ENCODE measurements around the gene HS6ST1. TPM values are rescaled to one million over a fixed set of nuclear protein-coding genes. Genes with fewer than 3 reads are reported as not detected.

HS6ST1 gene
- total RNA-seq, 1 donor from 2014 or later: 68.5 TPM

- H3K4me1 ChIP-seq: peaks cover 15% of the 10 kb centered on the region
- peak in 1 of 2 donors; percentile 54 for DNase-seq (ENCODE audit: extremely low spot score in 2 of 2)
- no peaks in the 10 kb centered on the region for H3K27me3 ChIP-seq
- no peaks in the 10 kb centered on the region for H3K9me3 ChIP-seq
- H3K27ac ChIP-seq: no peak overlapping the region
- TF ChIP-seq POLR2AphosphoS5 (IDR thresholded peaks at IDR 0.05; ENCODE audit: insufficient read depth in 1 of 2, low read depth in 1 of 2) (no peak), POLR2A (IDR thresholded peaks at IDR 0.05) (no peak), CTCF (IDR thresholded peaks at IDR 0.05) (no peak)
- intact Hi-C loops (cut with DNase I): no loop called here
- no peaks in the 10 kb centered on the region for H3K36me3 ChIP-seq
- no peak overlapping the region for H3K4me3 ChIP-seq
Measured at GRCh38 chr2:128361376-128362131, 42.9 kb upstream of the HS6ST1 start.

- Histone ChIP-seq H3K4me1 (peaks cover 15% of the 10 kb centered on the region), H3K4me3 (no peak overlapping the region), H3K9me3 (no peaks in the 10 kb centered on the region), H3K27me3 (no peaks in the 10 kb centered on the region), H3K27ac (no peak overlapping the region), H3K36me3 (no peaks in the 10 kb centered on the region)
- intact Hi-C loops (cut with DNase I): no loop called here
- DNase-seq (ENCODE audit: extremely low spot score in 2 of 2): peak in 1 of 2 donors; percentile 83
- TF ChIP-seq POLR2AphosphoS5 (IDR thresholded peaks at IDR 0.05; ENCODE audit: insufficient read depth in 1 of 2, low read depth in 1 of 2): no peak
- TF ChIP-seq POLR2A (IDR thresholded peaks at IDR 0.05): no peak
- no peak for TF ChIP-seq CTCF (IDR thresholded peaks at IDR 0.05)
Measured at GRCh38 chr2:128360711-128361110, 42.0 kb upstream of the HS6ST1 start.

GRCh38 chr2:128359841-128360240 is 41.2 kb upstream of the HS6ST1 start:
- Histone ChIP-seq H3K9me3 (no peaks in the 10 kb centered on the region), H3K27ac (no peak overlapping the region), H3K4me1 (peaks cover 15% of the 10 kb centered on the region), H3K4me3 (no peak overlapping the region), H3K36me3 (no peaks in the 10 kb centered on the region), H3K27me3 (no peaks in the 10 kb centered on the region)
- TF ChIP-seq POLR2A (IDR thresholded peaks at IDR 0.05): no peak
- TF ChIP-seq POLR2AphosphoS5 (IDR thresholded peaks at IDR 0.05; ENCODE audit: insufficient read depth in 1 of 2, low read depth in 1 of 2): no peak
- TF ChIP-seq CTCF (IDR thresholded peaks at IDR 0.05): no peak
- peak; percentile 71 to 93 for DNase-seq (ENCODE audit: extremely low spot score in 2 of 2)
- intact Hi-C loops (cut with DNase I): no loop called here

- peak; percentile 72 to 79 for DNase-seq (ENCODE audit: extremely low spot score in 2 of 2)
- H3K4me3 ChIP-seq: no peak overlapping the region
Measured at GRCh38 chr2:128358941-128359731, 40.5 kb upstream of the HS6ST1 start.

More at GRCh38 chr2:128358941-128359731, 40.5 kb upstream of the HS6ST1 start:
- H3K27me3 ChIP-seq: no peaks in the 10 kb centered on the region
- H3K36me3 ChIP-seq: no peaks in the 10 kb centered on the region
- intact Hi-C loops (cut with DNase I): no loop called here
- TF ChIP-seq POLR2AphosphoS5 (IDR thresholded peaks at IDR 0.05; ENCODE audit: insufficient read depth in 1 of 2, low read depth in 1 of 2) (no peak), POLR2A (IDR thresholded peaks at IDR 0.05) (no peak), CTCF (IDR thresholded peaks at IDR 0.05) (no peak)
- H3K9me3 ChIP-seq: no peaks in the 10 kb centered on the region
- no peak overlapping the region for H3K27ac ChIP-seq
- peaks cover 15% of the 10 kb centered on the region for H3K4me1 ChIP-seq
